Activated CD4-positive, CD25-positive, alpha-beta regulatory T cell treated with anti-CD3 and anti-CD28 coated beads, Interleukin-2, amount 50 U/mL, for 24 hours (primary cell): ENCODE data around the gene MYO1H.
A peak's percentile ranks its signal among the peaks of the same experiment; 100 is the strongest.
"Not testable (repeated sequence)": the region's sequence is repeated elsewhere in the genome, so short reads cannot be mapped to it uniquely, and the experiment has no call there.

Source experiments
- ATAC-seq, 2 donors: fragments of 150-1000 bp; cut with Tn5 transposase; one replicate each; pipeline ENCODE4 v1.10.0; 2021; ENCODE audit warnings: mild to moderate bottlenecking in 1 of 2, moderate library complexity in 1 of 2

Gene MYO1H, protein sequence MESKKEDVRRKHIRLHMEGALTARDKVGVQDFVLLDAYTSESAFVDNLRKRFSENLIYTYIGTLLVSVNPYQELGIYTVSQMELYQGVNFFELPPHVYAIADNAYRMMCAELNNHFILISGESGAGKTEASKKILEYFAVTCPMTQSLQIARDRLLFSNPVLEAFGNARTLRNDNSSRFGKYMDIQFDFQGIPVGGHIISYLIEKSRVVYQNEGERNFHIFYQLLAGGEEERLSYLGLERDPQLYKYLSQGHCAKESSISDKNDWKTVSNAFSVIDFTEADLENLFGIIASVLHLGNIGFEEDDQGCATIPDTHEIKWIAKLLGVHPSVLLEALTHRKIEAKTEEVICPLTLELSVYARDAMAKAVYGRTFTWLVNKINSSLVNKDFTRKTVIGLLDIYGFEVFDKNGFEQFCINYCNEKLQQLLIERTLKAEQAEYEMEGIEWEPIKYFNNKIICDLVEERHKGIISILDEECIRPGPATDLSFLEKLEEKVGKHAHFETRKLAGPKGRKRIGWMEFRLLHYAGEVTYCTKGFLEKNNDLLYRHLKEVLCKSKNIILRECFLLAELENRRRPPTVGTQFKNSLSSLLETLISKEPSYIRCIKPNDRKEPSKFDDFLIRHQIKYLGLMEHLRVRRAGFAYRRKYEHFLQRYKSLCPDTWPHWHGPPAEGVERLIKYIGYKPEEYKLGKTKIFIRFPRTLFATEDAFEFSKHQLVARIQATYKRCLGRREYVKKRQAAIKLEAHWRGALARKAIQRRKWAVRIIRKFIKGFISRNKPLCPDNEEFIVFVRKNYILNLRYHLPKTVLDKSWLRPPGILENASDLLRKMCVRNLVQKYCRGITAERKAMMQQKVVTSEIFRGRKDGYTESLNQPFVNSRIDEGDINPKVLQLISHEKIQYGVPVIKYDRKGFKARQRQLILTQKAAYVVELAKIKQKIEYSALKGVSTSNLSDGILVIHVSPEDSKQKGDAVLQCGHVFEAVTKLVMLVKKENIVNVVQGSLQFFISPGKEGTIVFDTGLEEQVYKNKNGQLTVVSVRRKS

DNA sequence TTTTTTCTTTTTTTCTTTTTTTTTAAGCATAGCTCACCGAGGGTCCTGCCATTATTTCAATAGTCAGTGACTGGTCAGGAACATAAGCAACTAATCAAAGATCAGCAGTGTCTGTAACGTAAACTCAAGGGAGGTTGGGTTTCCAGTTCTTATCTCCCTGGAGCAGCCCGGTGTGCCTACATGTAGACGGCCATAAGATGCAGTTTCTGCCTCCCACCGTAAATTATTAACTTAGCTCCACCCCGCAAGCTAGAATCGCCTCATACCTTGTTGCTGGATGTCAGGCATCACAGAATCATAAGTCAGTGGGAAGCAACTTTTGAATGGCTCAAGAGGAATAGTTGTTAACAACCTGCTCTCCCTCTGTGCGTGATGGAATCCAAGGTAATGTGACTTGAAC is at the start of gene MYO1H:
MYO1H (plus strand) TSS at position 312 of the 400 bp plus-strand sequence; CDS start at position 373, 61 bp downstream.
- ATAC-seq, result no peak

DNA sequence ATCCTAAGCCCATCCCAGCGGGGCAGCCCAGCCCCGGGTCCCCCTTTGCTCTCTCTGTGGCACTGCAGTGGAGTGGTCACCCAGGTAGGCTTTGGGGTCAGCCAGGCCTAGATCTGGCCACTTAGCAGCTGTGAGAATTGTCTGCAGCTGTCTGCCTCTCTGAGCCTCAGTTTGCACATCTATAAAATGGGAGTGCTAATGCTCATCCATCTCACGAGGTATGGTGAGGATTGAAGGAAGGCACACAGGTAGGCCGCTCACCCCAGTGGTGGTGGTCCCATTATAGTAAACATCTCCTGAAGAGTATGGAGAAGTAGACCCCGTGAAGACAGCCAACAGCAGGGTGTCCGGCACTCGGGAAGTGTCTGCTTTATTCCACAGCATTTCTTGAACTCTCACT is 47.9 kb upstream of the MYO1H start:
- ATAC-seq, result no peak

DNA sequence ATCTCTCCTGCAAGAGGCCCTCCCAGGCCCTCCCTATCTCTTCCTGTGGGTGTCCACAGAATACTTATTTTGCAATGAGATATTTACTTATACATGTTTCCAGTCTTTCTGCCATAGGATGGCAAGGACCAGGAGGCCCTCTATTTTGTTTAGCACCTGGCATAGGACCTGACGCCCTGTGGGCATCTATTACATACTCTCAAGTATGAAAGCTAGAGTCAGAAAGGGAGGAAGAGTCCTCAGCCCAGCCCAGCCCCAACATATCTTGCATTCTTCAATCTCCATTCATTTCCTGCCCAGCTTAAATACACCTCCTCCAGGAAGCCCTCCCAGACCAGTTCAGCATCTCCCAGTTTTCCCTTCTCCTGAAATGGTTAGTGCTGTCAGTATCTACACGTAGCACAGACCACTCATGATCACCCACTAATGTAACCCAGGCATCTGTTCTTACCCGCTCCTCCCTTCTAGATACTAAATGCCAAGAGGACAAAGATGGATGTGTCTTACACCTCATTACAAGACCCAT is 46.0 kb upstream of the MYO1H start:
- no peak for ATAC-seq

DNA sequence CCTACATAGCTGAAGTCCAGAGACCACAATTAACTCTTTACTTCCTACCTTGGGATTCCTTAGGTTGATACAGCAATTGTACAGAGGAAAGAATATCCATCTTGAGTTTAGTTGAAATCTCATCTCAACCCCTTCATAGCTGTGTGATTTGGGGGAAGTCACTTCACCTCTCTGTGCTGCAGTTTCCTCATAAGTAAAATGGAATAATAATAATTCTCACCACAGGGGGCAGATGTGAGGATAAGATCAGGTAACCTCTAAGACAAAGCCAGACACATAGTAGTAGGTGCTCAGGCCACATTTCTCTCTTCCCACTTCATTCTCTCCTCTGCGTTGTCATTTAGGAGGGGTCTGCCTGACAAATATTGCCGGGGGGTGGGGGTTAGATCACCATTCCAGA is 45.3 kb upstream of the MYO1H start:
- ATAC-seq, result no peak

DNA sequence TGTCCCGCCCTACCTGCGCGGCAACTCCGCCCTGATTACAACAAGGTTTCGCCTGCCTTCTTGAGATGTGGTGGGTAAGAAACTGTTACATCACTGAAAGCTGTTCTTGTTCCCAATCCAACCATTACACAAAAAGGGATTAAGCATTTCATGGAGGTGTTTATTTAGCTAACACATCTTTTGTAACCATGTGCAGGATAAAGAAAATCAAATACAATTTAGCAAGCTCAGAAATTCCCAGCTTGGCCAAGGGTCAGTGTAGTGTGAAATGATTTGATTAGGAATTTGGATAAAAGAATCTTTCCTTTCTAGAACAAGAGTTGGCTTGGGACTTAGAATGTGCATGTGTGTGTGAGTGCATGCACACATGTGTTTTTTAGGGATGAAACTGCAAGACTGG is 44.9 kb upstream of the MYO1H start:
- no peak for ATAC-seq

DNA sequence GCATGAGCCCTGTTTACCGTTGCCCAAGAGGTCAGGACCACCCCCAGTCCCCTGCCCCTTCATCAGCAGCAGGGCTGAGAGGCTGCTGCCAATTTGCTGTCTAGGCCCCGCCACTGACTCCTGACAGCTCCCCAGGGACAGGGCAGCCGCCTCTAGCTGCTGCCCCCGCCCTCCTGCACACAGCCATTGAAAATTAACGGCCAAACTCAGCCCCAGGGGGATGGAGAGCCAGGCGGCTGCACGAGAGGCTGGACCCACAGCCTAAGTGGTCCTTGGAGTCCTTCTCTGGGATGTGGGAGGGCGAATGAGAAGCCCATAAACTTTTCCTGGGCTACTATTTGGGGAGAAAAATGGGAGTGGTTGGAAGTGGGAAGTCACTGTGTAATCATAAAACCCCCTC is 43.2 kb upstream of the MYO1H start:
- no peak for ATAC-seq

DNA sequence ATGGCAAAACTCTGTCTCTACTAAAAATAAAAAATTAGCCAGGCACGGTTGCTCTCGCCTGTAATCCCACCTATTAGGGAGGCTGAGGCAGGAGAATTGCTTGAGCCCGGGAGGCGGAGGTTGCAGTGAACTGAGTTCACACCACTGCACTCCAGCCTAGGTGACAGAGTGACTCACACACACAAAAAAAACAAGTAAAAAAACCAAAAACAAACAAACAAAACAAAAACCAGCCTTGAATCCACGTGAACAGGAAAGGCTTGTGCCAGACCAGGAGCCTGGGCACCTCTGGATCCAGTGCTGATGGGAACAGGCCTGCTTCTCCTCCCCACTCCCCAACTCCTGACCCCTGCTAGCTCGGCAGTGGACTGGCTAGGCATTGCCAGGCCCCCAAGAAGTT is 42.2 kb upstream of the MYO1H start:
- no peak for ATAC-seq

DNA sequence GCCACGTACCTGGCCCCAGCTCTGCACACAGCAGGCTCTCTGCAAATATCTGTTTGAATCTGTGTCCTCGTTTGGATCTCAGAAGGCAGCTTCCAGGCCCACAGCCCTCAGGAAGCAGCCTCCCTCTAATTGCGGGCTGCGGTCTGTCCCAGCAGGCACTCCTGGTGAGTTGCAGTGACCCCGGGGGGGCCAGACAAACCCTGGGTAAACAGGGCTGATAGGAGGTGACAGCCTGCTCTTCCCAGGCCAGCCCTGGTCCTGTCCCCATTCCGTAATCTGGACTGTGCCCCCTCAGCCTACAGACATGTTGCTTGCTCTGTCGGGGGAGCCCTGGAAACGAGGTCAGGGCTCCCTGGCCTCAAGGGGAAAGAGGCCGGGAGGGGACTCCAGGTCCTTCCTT is 40.6 kb upstream of the MYO1H start:
- ATAC-seq, result no peak

DNA sequence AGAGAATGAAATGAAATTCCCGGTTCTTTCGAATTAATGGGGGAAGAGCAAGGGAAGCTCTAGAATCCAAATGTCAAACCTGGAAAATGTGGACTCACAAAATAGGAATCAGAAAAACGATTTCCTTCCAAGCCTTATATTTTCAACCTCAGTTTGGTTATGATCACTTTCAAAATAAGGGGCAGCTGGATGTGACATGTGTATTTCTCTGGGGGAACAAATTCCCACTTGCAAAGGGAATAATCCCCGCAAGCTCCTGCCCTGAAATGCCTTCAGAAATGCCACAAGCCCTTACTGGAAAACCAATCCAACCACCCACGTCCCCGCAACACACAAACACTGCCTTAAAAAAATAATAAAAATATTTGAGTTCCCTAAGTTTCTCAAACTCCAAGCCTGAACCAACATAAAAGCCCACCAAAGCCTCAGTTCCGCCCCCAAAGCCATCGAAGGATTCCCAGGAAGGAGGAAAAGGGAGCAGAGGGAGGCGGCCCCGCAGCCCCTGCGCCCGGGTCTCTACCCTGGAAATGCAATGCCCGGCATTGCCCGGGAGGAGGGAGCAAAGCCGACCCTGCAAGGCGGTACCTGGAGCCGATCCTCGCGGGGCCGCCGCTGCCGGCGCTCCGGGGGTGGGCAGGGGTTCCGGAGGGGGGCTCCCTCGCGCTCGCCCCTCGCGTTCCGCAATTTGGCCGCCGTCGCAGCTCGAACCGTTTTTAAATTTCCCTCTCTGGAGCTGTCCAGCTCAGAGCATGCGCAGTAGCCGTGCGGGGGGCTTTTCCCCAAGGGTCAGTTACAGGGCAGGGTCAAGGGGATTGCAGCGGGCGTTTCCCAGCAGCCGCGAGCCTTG is 38.9 kb upstream of the MYO1H start, which contains the start of gene FOXN4:
FOXN4 (minus strand) TSS at position 751 of the 847 bp plus-strand sequence. CDS start 963 bp downstream, outside the sequence.
- ATAC-seq, result no peak

DNA sequence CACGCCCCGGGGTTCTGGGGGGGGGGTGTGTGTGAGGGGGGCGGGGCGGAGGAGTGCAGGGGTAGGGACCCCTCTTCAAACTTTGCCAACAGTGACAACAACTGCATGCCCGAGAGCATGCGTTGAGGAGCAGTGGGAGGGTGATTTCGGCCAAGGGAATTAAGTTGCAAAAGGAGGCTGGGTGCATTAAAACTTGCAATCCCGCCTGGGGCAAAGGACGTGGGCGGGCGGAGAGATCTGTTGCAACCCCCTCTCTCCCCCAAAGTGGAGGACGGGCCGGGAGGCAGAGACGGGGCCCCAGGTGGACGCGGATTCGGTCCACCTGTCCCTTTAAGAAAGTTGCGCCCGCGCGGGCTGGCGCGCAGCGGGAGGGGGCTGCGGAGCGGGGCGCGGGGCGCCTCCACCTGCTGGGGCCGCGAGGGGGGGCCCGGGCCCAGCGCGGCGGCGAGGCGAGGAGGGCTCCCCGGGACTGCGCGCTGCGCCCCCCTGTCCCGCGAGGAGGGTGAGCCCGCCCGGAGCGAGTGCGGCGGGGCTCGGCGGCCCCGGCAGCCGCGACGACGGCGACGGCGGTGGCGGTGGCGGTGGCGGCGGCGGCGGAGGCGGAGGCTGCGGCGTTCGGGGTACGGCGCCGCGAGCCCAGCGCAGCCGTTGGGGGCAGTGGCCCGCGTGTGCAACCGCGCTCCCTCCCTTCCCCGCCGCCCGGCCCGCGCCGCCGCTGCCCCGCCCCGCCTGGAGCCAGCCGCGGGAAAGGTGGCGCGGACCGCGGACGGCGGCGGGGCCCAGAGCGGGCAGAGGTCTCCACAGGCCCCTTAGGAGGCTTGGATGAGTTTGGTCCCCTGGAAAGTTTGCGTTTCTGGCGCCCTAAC is 38.1 kb upstream of the MYO1H start:
- peak; percentile 36 to 64 for ATAC-seq

DNA sequence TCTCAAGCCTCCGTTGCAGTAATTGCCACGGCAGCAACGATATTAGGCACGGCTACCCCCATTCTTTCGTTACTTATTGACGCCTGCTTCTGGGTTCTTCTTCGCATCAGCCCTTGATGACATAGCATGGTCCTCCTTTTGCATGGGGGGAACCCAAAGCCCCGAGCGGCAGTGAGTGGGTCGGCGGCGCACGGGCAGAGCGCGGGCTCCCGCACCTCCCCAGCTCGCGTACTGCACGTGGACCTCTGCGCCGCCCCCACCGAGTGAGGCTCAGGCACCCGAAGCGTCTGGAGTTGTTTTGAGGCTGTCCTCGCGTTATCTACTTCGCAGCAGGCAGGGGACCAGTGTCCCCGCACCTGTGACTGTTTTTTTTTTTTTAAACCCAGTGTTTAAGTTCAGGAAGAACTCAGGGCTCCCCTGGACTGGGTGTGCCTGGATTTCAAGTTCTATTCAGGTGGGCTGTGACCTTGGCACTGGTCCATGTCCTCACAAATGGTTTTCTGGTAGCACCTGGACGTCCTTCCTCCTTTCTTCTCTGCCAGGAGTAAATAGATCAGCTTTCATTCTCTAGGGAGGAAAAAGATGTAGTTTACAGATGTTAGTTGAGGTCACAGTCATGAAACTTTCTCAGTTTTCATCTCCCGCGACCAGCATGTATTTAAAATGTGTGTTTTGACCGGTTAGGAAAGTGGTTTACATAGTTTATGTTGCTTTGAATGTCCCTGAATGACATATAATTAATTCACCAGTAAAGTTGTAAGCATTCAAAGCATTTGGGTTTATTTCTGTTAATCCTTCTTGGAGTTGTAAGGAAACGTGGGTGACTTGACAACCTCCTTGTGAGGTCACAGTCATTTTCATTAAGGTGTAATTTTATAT is 37.2 kb upstream of the MYO1H start:
- ATAC-seq, result peak in 1 of 2 donors; percentile 20

DNA sequence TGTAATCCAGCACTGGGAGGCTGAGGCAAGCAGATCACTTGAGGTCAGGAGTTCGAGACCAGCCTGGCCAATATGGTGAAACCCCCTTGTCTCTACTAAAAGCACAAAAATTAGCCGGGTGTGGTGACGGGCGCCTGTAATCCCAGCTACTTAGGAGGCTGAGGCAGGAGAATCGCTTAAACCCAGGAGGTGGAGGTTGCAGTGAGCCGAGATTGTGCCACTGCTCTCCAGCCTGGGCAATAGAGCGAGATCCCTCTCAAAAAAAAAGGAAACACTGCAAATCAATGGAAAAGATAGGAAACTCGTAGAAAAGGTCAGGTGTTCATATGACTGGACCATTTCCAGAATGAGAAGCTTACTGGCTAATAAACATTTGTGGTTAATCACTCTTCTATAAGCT is 26.4 kb upstream of the MYO1H start:
- ATAC-seq, result not testable (repeated sequence)

DNA sequence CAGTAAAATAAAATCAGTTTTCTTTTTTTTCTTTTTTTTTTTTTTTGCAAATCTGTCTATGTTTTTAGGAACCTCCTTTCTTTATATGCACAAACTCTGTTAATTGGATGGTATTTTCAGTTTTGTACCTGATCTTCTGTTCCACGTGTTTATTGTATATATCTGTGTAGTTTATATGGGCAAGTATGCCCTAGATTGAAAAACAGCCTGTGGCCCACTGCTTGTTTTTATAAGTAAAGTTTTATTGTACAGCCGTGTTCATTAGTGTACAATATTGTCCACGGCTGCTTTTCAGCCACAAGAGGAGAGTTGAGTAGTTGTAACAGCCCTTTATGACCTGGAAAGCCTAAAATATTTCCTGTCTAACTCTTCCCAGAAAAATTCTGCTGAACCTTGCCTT is 18.7 kb upstream of the MYO1H start:
- ATAC-seq, result no peak

DNA sequence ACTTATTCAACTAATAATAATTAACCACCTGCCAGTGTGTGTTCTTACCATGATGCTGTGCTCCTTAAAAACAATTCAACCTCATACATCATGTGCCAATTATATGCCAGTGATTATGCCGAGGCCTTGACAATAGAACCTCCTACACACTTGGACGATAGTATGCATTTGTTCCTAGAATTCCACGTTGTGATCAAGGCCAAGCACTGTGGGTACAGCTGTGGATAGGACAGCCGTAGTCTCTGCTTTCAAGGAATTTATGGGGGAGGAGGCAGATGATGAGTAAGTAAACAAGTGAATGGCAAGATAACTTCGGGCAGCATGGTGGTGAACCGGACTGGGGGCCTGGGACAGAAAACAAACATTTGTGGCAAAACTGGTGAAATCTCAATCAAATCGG is 18.0 kb upstream of the MYO1H start:
- ATAC-seq, result no peak

DNA sequence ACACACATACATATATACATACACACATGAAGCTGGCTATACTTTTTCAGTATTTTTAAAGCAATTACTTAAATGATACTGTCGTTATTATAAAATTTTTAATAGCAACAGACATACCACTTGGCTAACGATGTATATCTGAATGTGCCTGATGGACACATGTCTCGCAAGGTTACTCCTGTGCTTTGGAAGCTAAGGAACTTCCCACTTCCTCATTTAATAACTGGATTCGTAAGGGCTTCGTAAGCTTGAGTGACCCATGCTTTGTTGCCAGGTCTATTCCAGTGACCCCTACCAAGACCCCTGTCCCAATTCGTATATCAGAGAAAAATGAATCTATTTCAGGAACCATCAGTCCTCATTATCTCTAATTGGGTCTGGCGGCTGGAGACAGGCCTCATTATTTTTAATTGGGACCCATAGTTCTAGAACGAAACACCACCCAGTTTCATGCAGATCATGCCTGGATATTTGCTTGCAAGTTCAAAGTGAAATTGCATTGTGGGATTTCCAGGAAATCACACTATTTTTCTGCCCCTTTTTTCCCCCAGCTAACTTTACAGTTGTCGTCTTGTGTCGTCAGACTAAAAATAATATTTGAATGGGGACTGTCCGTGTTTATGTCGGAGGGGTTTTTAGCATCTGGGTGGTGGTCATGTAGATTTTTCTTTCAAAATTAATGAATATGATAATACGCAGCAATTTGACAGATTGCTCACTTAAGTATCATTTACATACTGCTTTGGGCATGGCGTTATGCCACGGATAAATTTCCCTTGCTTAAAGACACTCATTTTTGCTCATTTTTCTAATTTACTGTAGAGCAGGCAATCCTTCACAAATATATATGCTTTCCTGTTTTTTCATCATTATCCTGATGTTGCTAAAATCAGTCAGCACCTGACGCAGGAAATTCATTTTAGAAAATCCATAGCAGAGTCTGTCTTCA is 17.1 kb upstream of the MYO1H start:
- no peak for ATAC-seq

DNA sequence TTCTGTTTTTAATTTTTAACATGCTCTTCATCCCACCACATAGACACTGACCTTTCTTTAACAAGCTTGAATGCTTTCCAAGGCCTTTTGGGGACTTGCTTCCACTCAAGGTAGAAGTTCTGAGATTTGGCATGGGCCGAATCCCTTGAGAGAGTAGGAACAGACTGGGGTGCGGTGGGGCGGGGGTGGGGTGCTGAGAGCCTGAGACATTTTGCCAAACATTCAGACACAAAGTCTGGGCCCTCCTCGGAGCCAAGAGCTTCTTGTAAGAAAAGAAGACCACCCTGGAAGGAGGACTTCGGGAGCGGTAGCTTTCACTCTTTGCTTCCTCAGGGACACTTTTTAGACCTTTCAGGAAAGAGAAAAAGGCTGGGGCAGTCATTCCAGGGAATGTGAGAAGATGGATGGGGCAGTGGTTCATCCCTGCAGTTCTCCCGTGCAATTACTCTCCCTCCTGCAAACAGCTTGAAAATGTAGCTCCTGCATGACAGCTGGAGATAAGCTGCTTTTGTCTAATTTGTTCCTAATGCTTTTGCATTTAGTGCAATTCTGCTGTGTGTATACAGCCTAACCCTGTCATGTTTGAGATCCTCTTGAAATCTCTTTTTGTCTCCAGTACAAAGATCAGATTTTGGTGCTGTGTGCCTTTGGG is 16.3 kb upstream of the MYO1H start:
- ATAC-seq, result no peak

DNA sequence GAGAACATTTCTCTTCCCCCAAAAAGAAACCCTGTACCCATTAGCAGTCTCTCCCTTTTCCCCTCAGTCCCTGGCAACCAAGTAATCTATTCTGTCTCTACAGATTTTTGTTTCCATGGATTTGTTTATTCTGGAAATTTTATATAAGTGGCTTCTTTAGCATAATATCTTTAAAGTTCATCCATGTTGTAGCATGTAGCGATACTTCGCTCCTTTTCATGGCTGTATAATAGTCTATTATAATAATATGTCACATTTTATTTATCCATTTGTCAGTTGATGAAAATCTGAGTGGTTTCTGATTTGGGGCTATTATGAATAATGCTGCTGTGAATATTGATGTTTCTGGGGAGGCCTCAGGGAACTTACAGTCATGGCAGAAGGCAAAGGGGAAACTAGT is 12.8 kb upstream of the MYO1H start:
- no peak for ATAC-seq

DNA sequence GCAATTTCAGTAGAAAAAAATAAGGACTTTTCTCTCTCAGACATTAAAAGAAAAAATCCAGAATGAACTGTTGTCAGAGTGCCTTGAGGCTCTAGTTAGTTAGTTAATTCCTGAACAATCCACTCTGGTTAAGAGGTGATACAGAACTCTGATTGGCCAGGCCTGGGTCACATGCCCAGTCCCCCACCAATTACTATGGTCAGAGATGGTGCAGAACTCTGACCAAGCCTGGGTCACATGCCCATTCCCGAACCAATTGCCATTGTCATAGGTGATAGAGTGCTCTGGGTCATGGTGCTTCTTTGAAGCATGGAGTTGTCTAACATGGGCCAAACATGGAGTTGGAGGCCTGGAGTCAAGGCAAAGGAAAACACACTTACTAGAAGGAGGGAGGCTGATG is 11.1 kb upstream of the MYO1H start:
- ATAC-seq, result no peak
